NT2/D1 (cell line): Measurements from ENCODE around the gene RSAD1.

ENCODE experiments used
- SUZ12 ChIP-seq: IDR thresholded peaks from 2 replicates; pipeline ENCODE4 v1.6.1; 2011; ENCODE audit not compliant: insufficient read length, insufficient read depth; ENCODE audit errors: extremely low read depth
- ZNF274 ChIP-seq: IDR thresholded peaks from 2 replicates; pipeline ENCODE4 v1.6.1; 2011; ENCODE audit warnings: mild to moderate bottlenecking, low read depth, low read length

GRCh38 chr17:50501054-50501453 lies 22.4 kb downstream of the RSAD1 start:
- TF ChIP-seq SUZ12 (no peak), ZNF274 (no peak)
